Measurements from ENCODE around the gene LRRC8C.

Gene LRRC8C

DNA sequence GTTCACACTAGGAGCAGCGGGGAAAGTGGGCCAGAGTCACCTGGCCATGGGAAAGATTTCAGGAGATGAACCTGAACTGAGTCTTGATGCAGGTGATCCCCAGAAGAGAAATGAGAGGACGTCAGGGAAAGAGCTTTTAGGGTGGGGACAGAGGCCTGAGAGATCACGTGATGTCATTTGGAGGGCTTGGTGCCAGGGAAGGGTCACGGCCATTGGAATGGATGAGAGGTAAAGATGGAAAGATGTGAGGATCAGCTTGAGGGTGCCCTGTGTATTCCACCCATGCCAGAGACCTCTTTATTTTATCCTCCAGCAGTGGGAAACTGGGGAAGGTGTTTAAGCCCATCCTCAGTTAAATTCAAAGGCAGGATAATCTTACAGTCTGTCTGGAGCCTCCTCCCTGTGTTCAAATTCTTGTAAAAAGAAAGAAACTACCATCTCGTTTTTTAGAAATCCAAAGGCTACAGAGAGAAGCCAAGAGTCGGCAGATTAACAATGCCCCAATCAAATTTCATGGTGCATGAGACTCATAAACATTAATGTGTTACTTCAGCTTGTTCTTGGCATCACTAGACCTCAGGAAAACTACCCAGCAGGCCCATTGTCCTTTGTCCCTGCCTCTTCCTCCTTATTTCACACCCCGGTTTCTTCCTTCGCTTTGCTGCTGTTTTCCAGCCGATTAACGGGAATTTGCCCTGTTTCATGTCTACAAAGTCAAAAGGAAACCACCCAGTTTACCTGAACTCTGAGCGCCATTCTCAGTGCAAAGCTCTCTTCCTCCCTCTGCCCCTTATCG lies 94.8 kb downstream of the LRRC8C start:
- H3K36me3 ChIP-seq (ENCODE audit: insufficient read depth, low read length), result no peaks in the 10 kb centered on the region
- no peak overlapping the region for H2AFZ ChIP-seq (ENCODE audit: low read length)
- H3K79me2 ChIP-seq (ENCODE audit: insufficient read depth, low read length), result no peaks in the 10 kb centered on the region
- no peaks in the 10 kb centered on the region for H3K27me3 ChIP-seq (ENCODE audit: insufficient read depth, low read length, poor library complexity, severe bottlenecking)
- H3K4me2 ChIP-seq (ENCODE audit: low read depth, low read length, poor library complexity, severe bottlenecking), result no peak overlapping the region
- H3K9me2 ChIP-seq (replicated peaks; ENCODE audit: low read depth, low read length), result no peaks in the 10 kb centered on the region
- H3K4me1 ChIP-seq (ENCODE audit: insufficient read depth, low read length, poor library complexity, severe bottlenecking), result peaks cover 23% of the 10 kb centered on the region
- no peak overlapping the region for H3K4me3 ChIP-seq (ENCODE audit: low read length, poor library complexity, severe bottlenecking)
- TF ChIP-seq, protein P1, sequence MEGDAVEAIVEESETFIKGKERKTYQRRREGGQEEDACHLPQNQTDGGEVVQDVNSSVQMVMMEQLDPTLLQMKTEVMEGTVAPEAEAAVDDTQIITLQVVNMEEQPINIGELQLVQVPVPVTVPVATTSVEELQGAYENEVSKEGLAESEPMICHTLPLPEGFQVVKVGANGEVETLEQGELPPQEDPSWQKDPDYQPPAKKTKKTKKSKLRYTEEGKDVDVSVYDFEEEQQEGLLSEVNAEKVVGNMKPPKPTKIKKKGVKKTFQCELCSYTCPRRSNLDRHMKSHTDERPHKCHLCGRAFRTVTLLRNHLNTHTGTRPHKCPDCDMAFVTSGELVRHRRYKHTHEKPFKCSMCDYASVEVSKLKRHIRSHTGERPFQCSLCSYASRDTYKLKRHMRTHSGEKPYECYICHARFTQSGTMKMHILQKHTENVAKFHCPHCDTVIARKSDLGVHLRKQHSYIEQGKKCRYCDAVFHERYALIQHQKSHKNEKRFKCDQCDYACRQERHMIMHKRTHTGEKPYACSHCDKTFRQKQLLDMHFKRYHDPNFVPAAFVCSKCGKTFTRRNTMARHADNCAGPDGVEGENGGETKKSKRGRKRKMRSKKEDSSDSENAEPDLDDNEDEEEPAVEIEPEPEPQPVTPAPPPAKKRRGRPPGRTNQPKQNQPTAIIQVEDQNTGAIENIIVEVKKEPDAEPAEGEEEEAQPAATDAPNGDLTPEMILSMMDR (conservative IDR thresholded peaks at IDR 0.05; ENCODE audit: low read length), result no peak
- no peak for TF ChIP-seq EZH2phosphoT487 (IDR thresholded peaks at IDR 0.05; ENCODE audit: borderline replicate concordance)
- no peaks in the 10 kb centered on the region for H3K9me3 ChIP-seq (ENCODE audit: insufficient read depth, low read depth, low read length)
- H3K9ac ChIP-seq (ENCODE audit: low read depth, low read length, poor library complexity, severe bottlenecking), result no peak overlapping the region
- no peaks in the 10 kb centered on the region for H4K20me1 ChIP-seq (ENCODE audit: insufficient read depth, low read length, poor library complexity, severe bottlenecking)
- no peaks in the 10 kb centered on the region for H3F3A ChIP-seq (ENCODE audit: low read depth)

DNA sequence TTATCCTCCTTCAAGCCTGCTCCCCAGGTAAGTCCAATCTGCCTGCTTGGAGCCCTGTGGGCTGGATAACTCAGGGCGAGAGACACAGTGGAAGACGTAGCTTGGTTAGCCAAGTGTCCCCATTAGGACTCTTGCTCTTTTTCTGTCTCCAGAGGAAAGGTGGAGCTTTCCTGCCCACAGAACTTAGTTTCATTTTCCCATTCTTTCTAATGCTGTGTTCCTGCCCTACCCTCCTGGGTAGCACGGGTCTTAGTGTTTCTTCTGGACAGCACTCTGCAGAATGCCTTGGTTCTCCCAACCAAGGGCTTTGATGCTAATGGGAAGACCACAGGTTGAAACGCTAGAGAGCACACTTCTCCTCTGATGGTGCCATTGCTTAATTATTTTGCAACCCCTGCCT lies 95.5 kb downstream of the LRRC8C start:
- Histone ChIP-seq H3K27me3 (ENCODE audit: insufficient read depth, low read length, poor library complexity, severe bottlenecking) (no peaks in the 10 kb centered on the region), H3K4me3 (ENCODE audit: low read length, poor library complexity, severe bottlenecking) (no peak overlapping the region), H3K79me2 (ENCODE audit: insufficient read depth, low read length) (no peaks in the 10 kb centered on the region), H4K20me1 (ENCODE audit: insufficient read depth, low read length, poor library complexity, severe bottlenecking) (no peaks in the 10 kb centered on the region), H3K4me1 (ENCODE audit: insufficient read depth, low read length, poor library complexity, severe bottlenecking) (peaks cover 23% of the 10 kb centered on the region), H3K4me2 (ENCODE audit: low read depth, low read length, poor library complexity, severe bottlenecking) (no peak overlapping the region), H2AFZ (ENCODE audit: low read length) (no peak overlapping the region), H3K9me3 (ENCODE audit: insufficient read depth, low read depth, low read length) (no peaks in the 10 kb centered on the region), H3F3A (ENCODE audit: low read depth) (no peaks in the 10 kb centered on the region), H3K9ac (ENCODE audit: low read depth, low read length, poor library complexity, severe bottlenecking) (no peak overlapping the region), H3K9me2 (replicated peaks; ENCODE audit: low read depth, low read length) (no peaks in the 10 kb centered on the region), H3K36me3 (ENCODE audit: insufficient read depth, low read length) (no peaks in the 10 kb centered on the region)
- TF ChIP-seq, protein P1 (conservative IDR thresholded peaks at IDR 0.05; ENCODE audit: low read length), result no peak
- no peak for TF ChIP-seq EZH2phosphoT487 (IDR thresholded peaks at IDR 0.05; ENCODE audit: borderline replicate concordance)

DNA sequence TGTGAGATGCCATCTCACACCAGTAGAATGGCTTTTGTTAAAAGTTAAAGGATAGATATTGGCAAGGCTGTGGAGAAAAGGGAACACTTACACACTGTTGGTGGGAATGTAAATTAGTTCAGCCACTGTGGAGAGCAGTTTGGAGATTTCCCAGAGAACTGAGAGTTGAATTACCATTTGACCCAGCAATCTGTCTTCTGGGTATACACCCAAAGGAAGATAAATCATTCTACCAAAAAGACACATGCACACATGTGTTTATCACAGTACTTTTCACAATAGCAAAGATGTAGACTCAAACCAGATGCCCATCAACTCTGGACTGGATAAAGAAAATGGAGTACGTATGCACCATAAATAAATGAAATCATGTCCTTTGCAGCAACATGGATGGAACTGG lies 99.3 kb downstream of the LRRC8C start:
- no peak for TF ChIP-seq EZH2phosphoT487 (IDR thresholded peaks at IDR 0.05; ENCODE audit: borderline replicate concordance)
- TF ChIP-seq, protein P1 (conservative IDR thresholded peaks at IDR 0.05; ENCODE audit: low read length), result no peak
- Histone ChIP-seq H3K4me3 (ENCODE audit: low read length, poor library complexity, severe bottlenecking) (no peak overlapping the region), H4K20me1 (ENCODE audit: insufficient read depth, low read length, poor library complexity, severe bottlenecking) (no peaks in the 10 kb centered on the region), H3K36me3 (ENCODE audit: insufficient read depth, low read length) (no peaks in the 10 kb centered on the region), H2AFZ (ENCODE audit: low read length) (peak overlapping the region; percentile 48; the same call in 1 of the 2 replicates), H3K9ac (ENCODE audit: low read depth, low read length, poor library complexity, severe bottlenecking) (no peak overlapping the region), H3K27me3 (ENCODE audit: insufficient read depth, low read length, poor library complexity, severe bottlenecking) (no peaks in the 10 kb centered on the region), H3K9me2 (replicated peaks; ENCODE audit: low read depth, low read length) (no peaks in the 10 kb centered on the region), H3K79me2 (ENCODE audit: insufficient read depth, low read length) (no peaks in the 10 kb centered on the region), H3K4me1 (ENCODE audit: insufficient read depth, low read length, poor library complexity, severe bottlenecking) (peaks cover 11% of the 10 kb centered on the region), H3F3A (ENCODE audit: low read depth) (no peaks in the 10 kb centered on the region), H3K9me3 (ENCODE audit: insufficient read depth, low read depth, low read length) (no peaks in the 10 kb centered on the region), H3K4me2 (ENCODE audit: low read depth, low read length, poor library complexity, severe bottlenecking) (no peak overlapping the region)
